BLaER1 treated with 17β-estradiol and CSF1 and Interleukin-3, amounts not matched to agents 10 nM and 100 nM (cell line): ENCODE data around the gene LRRC26.
A peak's percentile ranks its signal among the peaks of the same experiment; 100 is the strongest.

ENCODE experiments used
- H3K27ac ChIP-seq, 11 experiments: shearing (Covaris generic); formaldehyde crosslinking; 2 replicates each; pipeline ENCODE4 v1.8.1; 2022
- H3K27me3 ChIP-seq, 11 experiments: shearing (Covaris generic); formaldehyde crosslinking; 2 replicates each; pipeline ENCODE4 v1.8.1; 2022
- H3K36me3 ChIP-seq, 11 experiments: shearing (Covaris generic); formaldehyde crosslinking; 2 replicates each; pipeline ENCODE4 v1.8.1; 2022
- H3K4me1 ChIP-seq, 10 experiments: shearing (Covaris generic); formaldehyde crosslinking; 2 replicates each; pipeline ENCODE4 v1.8.1; 2022
- H3K4me2 ChIP-seq, 11 experiments: shearing (Covaris generic); formaldehyde crosslinking; 2 replicates each; pipeline ENCODE4 v1.8.1; 2022
- H3K4me3 ChIP-seq, 10 experiments: shearing (Covaris generic); formaldehyde crosslinking; 2 replicates each; pipeline ENCODE4 v1.8.1; 2022
- H3K9ac ChIP-seq, 11 experiments: shearing (Covaris generic); formaldehyde crosslinking; 2 replicates each; pipeline ENCODE4 v1.8.1; 2022
- H3K9me3 ChIP-seq, 11 experiments: shearing (Covaris generic); formaldehyde crosslinking; replicated peaks in 1 of 11; 2 replicates each; pipeline ENCODE4 v1.8.1; 2022
- H4K20me1 ChIP-seq, 11 experiments: shearing (Covaris generic); formaldehyde crosslinking; 2 replicates each; pipeline ENCODE4 v1.8.1; 2022
- Cebpa-rat ChIP-seq, 11 experiments: shearing (Covaris generic); IDR thresholded peaks; 2 replicates each; pipeline ENCODE4 v1.8.1; 2022

Gene LRRC26

GRCh38 chr9:137150617-137151457, 19.0 kb downstream of the LRRC26 start:
- H3K36me3 ChIP-seq = no peaks in the 10 kb centered on the region
- H3K27me3 ChIP-seq = no peaks in the 10 kb centered on the region
- H3K4me2 ChIP-seq = peak overlapping the region in 7 of 11 experiments; percentile 12 to 91 (median 37); a peak in 10 of 22 replicates
- peak overlapping the region in 5 of 11 experiments; percentile 1 to 64 (median 47); a peak in 6 of 22 replicates for H3K27ac ChIP-seq
- peaks cover 0 to 19% (median 2%) of the 10 kb centered on the region in 11 experiments; a peak in 6 of 22 replicates for H4K20me1 ChIP-seq
- no peak for TF ChIP-seq Cebpa-rat (IDR thresholded peaks at IDR 0.05)
- no peaks in the 10 kb centered on the region for H3K9me3 ChIP-seq
- H3K9ac ChIP-seq = peak overlapping the region in 1 of 11 experiments; percentile 3; a peak in 1 of 22 replicates
- peak overlapping the region in 1 of 10 experiments; percentile 19; a peak in 2 of 20 replicates for H3K4me3 ChIP-seq
- H3K4me1 ChIP-seq = peaks cover 12 to 35% (median 30%) of the 10 kb centered on the region in 10 experiments; a peak in 19 of 20 replicates

- H3K4me3 ChIP-seq = peak overlapping the region in 8 of 10 experiments; percentile 15 to 52 (median 39); a peak in 13 of 20 replicates
- peak overlapping the region in 8 of 11 experiments; percentile 12 to 71 (median 57); a peak in 13 of 22 replicates for H3K9ac ChIP-seq
- TF ChIP-seq Cebpa-rat (IDR thresholded peaks at IDR 0.05) = no peak
- H3K9me3 ChIP-seq = no peaks in the 10 kb centered on the region
- H3K4me2 ChIP-seq = peak overlapping the region; percentile 43 to 99 (median 82)
- peak overlapping the region in 8 of 11 experiments; percentile 5 to 65 (median 54); a peak in 12 of 22 replicates for H3K27ac ChIP-seq
- peaks cover 0 to 15% (median 2%) of the 10 kb centered on the region in 11 experiments; a peak in 6 of 22 replicates for H4K20me1 ChIP-seq
- peaks cover 12 to 33% (median 30%) of the 10 kb centered on the region in 10 experiments; a peak in 19 of 20 replicates for H3K4me1 ChIP-seq
- H3K36me3 ChIP-seq = no peaks in the 10 kb centered on the region
- H3K27me3 ChIP-seq = no peaks in the 10 kb centered on the region
Measured at GRCh38 chr9:137149942-137150616, 19.8 kb downstream of the LRRC26 start.

GRCh38 chr9:137149363-137149762, 20.5 kb downstream of the LRRC26 start:
- peaks cover 0 to 15% (median 2%) of the 10 kb centered on the region in 11 experiments; a peak in 6 of 22 replicates for H4K20me1 ChIP-seq
- no peak for TF ChIP-seq Cebpa-rat (IDR thresholded peaks at IDR 0.05)
- no peaks in the 10 kb centered on the region for H3K9me3 ChIP-seq
- no peaks in the 10 kb centered on the region for H3K27me3 ChIP-seq
- no peaks in the 10 kb centered on the region for H3K36me3 ChIP-seq
- H3K9ac ChIP-seq = peak overlapping the region in 7 of 11 experiments; percentile 12 to 71 (median 63); a peak in 12 of 22 replicates
- peak overlapping the region in 6 of 11 experiments; percentile 38 to 65 (median 57); a peak in 8 of 22 replicates for H3K27ac ChIP-seq
- peak overlapping the region; percentile 43 to 99 (median 82) for H3K4me2 ChIP-seq
- H3K4me3 ChIP-seq = peak overlapping the region in 5 of 10 experiments; percentile 15 to 52 (median 35); a peak in 4 of 20 replicates
- peaks cover 12 to 33% (median 30%) of the 10 kb centered on the region in 10 experiments; a peak in 19 of 20 replicates for H3K4me1 ChIP-seq

GRCh38 chr9:137148661-137149060, 21.2 kb downstream of the LRRC26 start:
- H3K27me3 ChIP-seq = peaks cover 0 to 4% (median 0%) of the 10 kb centered on the region in 11 experiments; a peak in 2 of 22 replicates
- no peaks in the 10 kb centered on the region for H3K36me3 ChIP-seq
- H3K4me1 ChIP-seq = peaks cover 12 to 35% (median 30%) of the 10 kb centered on the region in 10 experiments; a peak in 19 of 20 replicates
- H4K20me1 ChIP-seq = peaks cover 0 to 19% (median 2%) of the 10 kb centered on the region in 11 experiments; a peak in 7 of 22 replicates
- no peak overlapping the region; a peak in 1 of 20 replicates for H3K4me3 ChIP-seq
- H3K27ac ChIP-seq = no peak overlapping the region
- H3K9me3 ChIP-seq = no peaks in the 10 kb centered on the region
- H3K9ac ChIP-seq = peak overlapping the region in 2 of 11 experiments; percentile 66 to 71; a peak in 2 of 22 replicates
- peak overlapping the region; percentile 14 to 99 (median 82); a peak in 19 of 22 replicates for H3K4me2 ChIP-seq
- no peak for TF ChIP-seq Cebpa-rat (IDR thresholded peaks at IDR 0.05)

GRCh38 chr9:137148242-137148641, 21.6 kb downstream of the LRRC26 start:
- Histone ChIP-seq H3K4me2 (peak overlapping the region; percentile 14 to 99 (median 82); a peak in 16 of 22 replicates), H3K9ac (no peak overlapping the region), H3K27ac (no peak overlapping the region), H3K4me3 (no peak overlapping the region), H4K20me1 (peaks cover 0 to 23% (median 2%) of the 10 kb centered on the region in 11 experiments; a peak in 7 of 22 replicates), H3K27me3 (peaks cover 0 to 8% (median 0%) of the 10 kb centered on the region in 11 experiments; a peak in 3 of 22 replicates), H3K4me1 (peaks cover 12 to 39% (median 30%) of the 10 kb centered on the region in 10 experiments; a peak in 19 of 20 replicates), H3K9me3 (no peaks in the 10 kb centered on the region), H3K36me3 (no peaks in the 10 kb centered on the region)
- no peak for TF ChIP-seq Cebpa-rat (IDR thresholded peaks at IDR 0.05)

GRCh38 chr9:137147793-137148160, 22.1 kb downstream of the LRRC26 start:
- Histone ChIP-seq H3K9me3 (no peaks in the 10 kb centered on the region), H3K4me3 (no peak overlapping the region), H3K4me1 (peaks cover 12 to 43% (median 30%) of the 10 kb centered on the region in 10 experiments; a peak in 19 of 20 replicates), H3K9ac (no peak overlapping the region), H3K36me3 (no peaks in the 10 kb centered on the region), H3K27me3 (peaks cover 0 to 12% (median 3%) of the 10 kb centered on the region in 11 experiments; a peak in 5 of 22 replicates), H3K27ac (no peak overlapping the region), H4K20me1 (peaks cover 0 to 27% (median 2%) of the 10 kb centered on the region in 11 experiments; a peak in 7 of 22 replicates), H3K4me2 (peak overlapping the region in 10 of 11 experiments; percentile 9 to 99 (median 50); a peak in 11 of 22 replicates)
- TF ChIP-seq Cebpa-rat (IDR thresholded peaks at IDR 0.05) = no peak

GRCh38 chr9:137147091-137147792, 22.6 kb downstream of the LRRC26 start:
- TF ChIP-seq Cebpa-rat (IDR thresholded peaks at IDR 0.05) = no peak

More at GRCh38 chr9:137147091-137147792, 22.6 kb downstream of the LRRC26 start:
- Histone ChIP-seq H3K4me2 (peak overlapping the region in 9 of 11 experiments; percentile 9 to 40 (median 27); a peak in 9 of 22 replicates), H3K27me3 (peaks cover 0 to 18% (median 6%) of the 10 kb centered on the region in 11 experiments; a peak in 6 of 22 replicates), H3K36me3 (no peaks in the 10 kb centered on the region), H3K9me3 (no peaks in the 10 kb centered on the region), H3K4me1 (peaks cover 12 to 44% (median 30%) of the 10 kb centered on the region in 10 experiments; a peak in 19 of 20 replicates), H3K4me3 (no peak overlapping the region), H3K9ac (no peak overlapping the region), H3K27ac (no peak overlapping the region), H4K20me1 (peaks cover 0 to 30% (median 2%) of the 10 kb centered on the region in 11 experiments; a peak in 7 of 22 replicates)
